Kidney tubule cell (primary cell): ENCODE measurements around the gene ASB13.
"Not testable (repeated sequence)": the region's sequence is repeated elsewhere in the genome, so short reads cannot be mapped to it uniquely, and the experiment has no call there.

ENCODE experiments used
- DNase-seq: peaks from one replicate; pipeline ENCODE4 v3.0.0-alpha.2; 2018; ENCODE audit warnings: low spot score

The ASB13 gene

DNA sequence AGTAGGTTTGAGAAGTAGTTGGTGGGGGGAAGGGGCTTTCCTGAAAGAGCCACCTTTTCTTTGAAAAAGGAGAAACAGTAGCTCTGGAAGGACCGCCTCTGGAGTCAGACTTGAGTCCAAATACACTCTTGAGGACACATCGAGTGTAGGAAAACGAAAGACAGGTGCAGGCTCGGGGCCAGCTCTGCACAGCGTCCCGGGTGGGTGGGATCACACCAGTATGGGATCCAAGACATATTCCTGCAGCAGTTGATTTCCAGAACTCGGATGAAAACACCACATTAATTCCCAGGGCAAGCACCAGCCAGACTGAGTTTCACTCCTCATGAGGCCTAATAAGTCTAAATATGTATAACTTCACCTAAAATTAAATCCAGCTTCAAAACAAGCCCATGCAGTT lies 61.4 kb downstream of the ASB13 start:
- no peak for DNase-seq

DNA sequence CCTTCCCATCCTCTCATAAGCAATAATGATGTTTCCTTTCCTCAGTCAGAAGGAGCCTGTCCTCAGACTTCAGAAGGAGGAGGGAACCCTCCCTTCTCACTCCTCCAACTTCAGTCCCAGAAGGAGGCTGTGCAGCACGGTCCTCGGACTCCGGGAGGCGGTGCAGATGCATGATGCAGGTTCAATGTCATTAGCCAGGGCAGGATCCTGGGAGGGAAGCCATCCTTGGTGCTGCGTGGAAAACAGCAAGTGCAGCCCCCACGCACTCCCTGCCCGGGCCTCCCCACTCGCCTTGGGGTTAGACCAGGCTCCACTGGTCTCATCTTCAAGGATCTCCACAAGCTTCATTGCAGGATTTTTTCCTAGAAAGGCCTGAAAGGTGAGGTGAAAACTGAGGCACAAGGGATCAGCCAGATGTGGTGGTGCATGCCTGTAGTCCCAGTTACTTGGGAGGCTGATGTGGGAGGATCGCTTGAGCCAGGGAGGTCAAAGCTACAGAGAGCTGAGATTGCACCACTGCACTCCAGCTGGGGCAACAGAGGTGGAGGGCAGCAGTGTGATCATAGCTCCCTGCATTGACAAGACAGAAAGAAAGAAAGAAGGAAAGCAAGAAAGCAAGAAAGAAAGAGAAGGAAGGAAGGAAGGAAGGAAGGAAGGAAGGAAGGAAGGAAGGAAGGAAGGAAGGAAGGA lies 62.0 kb downstream of the ASB13 start:
- DNase-seq, result no peak

DNA sequence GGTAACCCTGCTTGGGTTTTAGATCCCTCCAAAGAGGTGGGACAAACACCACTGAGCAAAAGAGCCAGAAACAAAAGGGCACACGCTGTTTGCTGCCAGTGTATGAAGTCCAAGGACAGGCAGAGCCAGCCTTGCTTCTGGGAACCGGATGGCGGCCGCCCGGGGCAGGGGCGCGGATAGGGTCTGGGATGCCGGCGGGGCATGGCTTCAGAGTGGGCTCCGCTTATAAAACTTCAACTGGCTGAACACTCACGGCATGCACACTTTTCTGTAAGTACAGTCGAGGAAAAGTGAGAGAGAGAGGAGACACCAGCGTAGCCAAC lies 62.6 kb downstream of the ASB13 start:
- DNase-seq, result no peak

DNA sequence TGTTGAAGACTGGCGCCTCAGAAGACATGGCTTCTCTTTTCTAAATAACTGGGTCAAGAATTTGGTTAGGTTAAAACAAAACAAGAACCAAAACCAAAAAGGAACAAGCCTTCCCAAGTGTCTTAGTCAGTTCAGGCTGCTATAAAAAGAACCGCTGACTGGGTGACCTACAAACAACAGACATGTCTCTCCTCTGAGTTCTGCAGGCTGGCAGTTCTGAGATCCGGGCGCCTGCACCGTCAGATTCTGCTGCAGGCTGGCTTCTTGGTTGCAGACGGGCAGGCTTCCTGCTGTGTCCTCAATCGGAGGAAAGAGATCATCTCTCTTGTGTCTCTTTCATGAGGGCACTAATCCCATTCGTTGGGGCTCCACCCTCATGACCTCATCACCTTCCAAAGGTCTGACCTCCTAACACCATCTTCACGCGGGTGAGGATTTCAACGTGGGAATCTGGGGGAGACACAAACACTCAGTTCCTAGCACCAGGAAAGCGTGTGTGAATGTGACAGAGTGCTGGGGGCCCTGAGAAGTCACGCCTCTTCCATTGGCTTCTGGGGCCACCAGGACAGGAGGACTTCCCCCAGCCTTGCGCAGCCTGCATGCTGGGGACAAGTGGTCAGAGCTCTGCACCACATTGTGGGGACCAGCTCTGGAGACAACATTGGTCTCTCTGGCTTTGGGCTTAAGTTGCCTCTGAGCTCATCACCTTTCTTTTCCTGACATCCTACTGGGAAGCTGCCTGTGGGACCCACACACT lies 63.1 kb downstream of the ASB13 start:
- DNase-seq, result no peak

GRCh38 chr10:5601826-5602495 lies 64.4 kb downstream of the ASB13 start:
- no peak for DNase-seq

DNA sequence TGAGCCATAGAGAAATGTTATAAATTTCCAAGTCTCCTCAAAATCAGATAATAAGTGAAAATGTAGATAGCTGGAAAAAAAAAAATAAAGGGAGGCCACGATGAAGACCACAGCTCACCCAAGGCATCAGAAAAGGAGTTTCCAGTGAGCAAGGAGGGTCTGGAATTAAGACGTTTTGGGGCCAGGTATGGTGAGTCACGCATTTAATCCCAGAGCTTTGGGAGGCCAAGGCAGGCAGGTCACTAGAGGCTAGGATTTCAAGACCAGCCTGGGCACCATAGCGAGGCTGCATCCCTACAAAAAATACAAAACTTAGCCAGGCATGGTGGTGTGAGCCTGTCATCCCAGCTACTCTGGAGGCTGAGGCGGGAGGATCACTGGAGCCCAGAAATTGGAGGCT lies 65.5 kb downstream of the ASB13 start:
- no peak for DNase-seq

- DNase-seq, result peak; percentile 55
Measured at GRCh38 chr10:5599613-5600520, 66.5 kb downstream of the ASB13 start.

- no peak for DNase-seq
Measured at GRCh38 chr10:5598085-5598690, 68.2 kb downstream of the ASB13 start.

DNA sequence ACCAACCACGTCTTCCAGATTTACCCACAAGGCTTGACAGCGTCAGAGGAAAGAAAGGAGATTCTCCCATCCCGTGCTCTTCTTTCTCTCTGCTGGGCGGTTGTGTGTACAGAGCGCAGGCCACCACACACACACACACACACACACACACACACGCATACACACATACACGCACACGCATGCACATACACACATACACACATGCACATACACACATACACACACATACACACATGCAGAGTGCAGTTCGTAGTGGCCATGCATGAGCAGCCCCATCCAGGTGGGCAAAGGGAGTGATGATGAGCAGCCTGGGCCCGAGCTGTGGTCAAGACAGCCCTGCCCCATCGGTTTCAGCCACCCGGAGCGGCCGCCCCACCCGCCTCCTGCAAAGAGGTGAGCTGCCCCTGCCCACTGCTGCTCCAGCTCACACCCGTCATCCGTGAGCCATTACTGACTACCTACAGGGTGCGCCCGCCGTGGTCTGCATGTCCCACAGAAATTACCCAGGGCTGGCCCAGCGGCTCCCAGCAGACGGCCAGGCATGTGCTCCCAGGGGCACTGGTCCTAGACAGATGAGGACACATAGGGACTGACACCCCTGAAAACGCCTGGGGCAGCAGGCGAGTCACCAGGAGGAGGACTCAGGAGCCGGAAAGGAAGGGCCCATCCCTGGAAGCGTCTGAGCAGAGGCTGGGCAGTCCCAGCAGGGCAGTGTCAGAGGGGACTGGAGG lies 69.6 kb downstream of the ASB13 start:
- DNase-seq, result peak; percentile 75

DNA sequence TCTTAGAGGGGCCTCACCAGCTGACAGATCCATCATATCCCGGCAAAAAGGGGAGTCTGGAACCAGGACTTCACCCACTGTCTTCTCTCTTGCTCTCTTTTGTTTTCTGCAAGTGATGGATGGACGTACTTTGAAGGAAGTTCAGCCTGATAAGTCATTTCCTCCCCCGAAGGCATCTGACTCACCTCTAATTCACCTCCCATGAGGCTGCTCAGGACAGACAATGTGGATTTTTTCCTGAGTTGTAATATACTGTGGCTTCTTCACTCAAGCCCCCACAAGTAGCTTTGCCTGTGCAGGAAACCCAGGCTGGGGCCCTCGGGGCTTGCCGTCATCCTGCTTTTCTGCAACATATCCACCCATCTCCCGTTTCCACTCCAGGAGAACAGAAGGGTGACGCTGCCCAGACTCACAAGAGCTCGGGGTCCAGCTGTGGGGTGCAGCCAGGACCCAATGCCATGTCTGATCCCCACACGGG lies 70.4 kb downstream of the ASB13 start:
- peak; percentile 93 for DNase-seq

DNA sequence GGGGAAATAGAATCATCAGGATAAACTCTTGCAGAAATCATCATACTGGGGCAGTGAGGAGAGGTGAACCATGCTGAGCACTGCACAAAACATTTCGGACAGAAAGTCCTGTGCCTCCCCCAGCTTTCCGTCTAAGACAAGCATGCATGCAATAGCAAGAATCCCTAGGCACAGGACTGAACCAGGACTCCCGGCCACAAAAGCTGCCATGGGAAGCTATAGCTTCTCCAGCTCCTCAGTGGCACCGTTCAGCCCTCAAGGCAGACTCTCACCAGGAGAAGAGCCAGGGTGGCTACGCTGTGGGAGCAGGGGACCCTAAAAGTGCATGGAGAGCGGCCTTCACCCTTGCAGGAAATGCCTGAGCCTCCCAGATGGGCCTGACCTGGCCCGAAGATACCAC lies 70.8 kb downstream of the ASB13 start:
- DNase-seq, result no peak

DNA sequence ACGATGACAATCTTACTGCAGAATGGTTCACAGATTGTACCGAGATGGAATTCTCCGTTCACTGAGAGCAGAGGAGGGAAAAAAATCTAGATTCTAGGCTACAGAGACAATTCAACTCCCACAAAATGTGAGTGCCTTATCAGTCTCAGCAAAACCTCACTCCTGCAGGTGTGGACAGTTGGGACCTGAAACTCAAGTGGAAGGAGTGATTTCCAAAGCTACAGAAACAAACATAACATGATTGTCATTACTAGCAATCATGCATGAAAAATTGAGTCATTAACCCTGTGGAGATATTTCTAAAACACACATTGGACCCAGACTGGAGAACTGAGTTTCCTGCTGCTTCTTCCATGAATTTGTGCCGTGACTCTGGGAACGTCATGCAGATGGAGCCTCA lies 71.3 kb downstream of the ASB13 start:
- peak; percentile 71 for DNase-seq

- peak; percentile 40 for DNase-seq
Measured at GRCh38 chr10:5594271-5595049, 71.9 kb downstream of the ASB13 start.

GRCh38 chr10:5593347-5593746 lies 73.0 kb downstream of the ASB13 start:
- DNase-seq, result not testable (repeated sequence)

GRCh38 chr10:5592070-5592469 lies 74.3 kb downstream of the ASB13 start:
- no peak for DNase-seq

GRCh38 chr10:5591336-5591824 lies 75.0 kb downstream of the ASB13 start:
- DNase-seq, result no peak

DNA sequence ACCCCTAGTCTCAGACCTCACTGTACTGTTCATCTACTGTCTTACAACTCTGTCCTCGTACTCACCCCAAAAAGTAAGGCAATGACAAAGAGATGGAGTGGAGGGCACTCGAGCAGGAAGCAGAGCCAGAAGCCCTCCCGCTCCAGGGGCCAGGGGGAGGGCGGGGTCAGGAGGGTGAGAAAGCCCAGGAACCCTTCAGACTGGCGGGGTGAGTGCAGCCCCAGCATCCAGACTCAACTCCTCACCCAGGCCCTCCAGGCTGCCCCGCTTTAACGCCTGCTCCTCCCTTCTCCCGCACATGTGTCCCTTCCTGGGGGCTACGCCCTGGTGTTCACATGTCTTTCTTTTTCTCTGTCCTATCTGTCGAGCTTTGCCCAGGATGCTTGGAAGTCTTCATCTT lies 75.6 kb downstream of the ASB13 start:
- DNase-seq, result no peak

DNA sequence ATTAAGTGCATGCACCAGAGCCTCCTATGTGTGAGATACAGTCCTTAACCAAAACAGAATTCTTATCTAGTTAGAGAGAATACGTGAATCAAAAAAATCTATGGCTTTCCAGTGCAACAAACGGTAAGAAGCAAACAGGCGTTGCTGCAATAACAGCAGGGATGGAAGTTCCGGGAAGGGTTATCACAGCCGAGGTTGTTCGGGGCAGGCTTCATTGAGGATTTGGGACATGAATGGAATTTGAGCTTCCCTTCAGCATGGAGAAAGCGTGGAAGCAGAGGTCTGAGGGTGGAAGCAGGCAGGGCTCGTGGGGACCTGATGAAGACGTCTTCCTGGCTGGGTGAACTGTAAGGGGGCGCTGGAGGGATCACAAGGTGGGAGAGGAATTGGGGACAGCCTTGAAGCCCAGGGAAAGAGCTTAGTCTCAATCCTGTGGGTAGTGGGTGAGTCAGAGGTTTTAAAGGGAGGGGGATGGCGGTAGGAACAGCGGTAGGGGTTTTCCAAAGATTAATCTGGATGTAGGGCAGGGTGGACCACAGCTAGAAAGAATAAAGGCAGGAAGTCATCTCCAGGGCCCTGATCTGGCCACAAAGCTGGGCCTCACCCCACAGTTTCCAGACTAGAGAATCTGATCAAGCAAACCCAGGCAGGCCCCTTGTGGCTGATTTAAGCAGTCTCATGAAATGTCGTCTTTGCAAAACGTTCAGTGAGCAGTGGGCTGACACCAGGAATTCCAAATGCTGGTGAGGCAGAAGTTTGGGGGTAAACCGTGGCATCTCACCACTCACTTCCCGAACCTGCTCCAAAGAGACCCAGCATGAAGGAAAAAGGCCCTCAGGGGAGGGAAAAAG lies 76.5 kb downstream of the ASB13 start:
- DNase-seq, result peak; percentile 76
